CD14-positive monocyte (primary cell): ENCODE results near the gene MYO5B. TPM values are rescaled to one million over a fixed set of nuclear protein-coding genes. Genes with fewer than 3 reads are reported as not detected.

Experiments used
- DNase-seq, 3 donors: peaks; one replicate each; pipeline ENCODE4 v3.0.0-alpha.2; 2011 to 2022
- H2AFZ ChIP-seq: 2 replicates; pipeline ENCODE4 v1.6.0; 2012; ENCODE audit warnings: mild to moderate bottlenecking, low read depth, low read length, inconsistent platforms; ENCODE audit not compliant: insufficient read depth, poor library complexity, severe bottlenecking
- H3K27ac ChIP-seq, 2 donors: 1 replicate in 1 of 2; 2 replicates in 1 of 2; pipeline ENCODE4 v1.5.1; 2012 to 2013; ENCODE audit warnings: low read length in 2 of 2, control low read depth in 1 of 2, inconsistent platforms in 1 of 2, low read depth in 1 of 2, mild to moderate bottlenecking in 1 of 2
- H3K27me3 ChIP-seq, 2 donors: one replicate each; pipeline versions ENCODE4 v1.6.0 to v1.6.1; 2011 to 2013; ENCODE audit warnings: low read length in 2 of 2; ENCODE audit not compliant: control insufficient read depth in 2 of 2, insufficient read depth in 2 of 2
- H3K36me3 ChIP-seq, 2 donors: replicated peaks in 1 of 2; 1 replicate in 1 of 2; 2 replicates in 1 of 2; pipeline versions ENCODE4 v1.5.1 to v1.6.1; 2012 to 2013; ENCODE audit warnings: low read length in 2 of 2, control low read depth in 1 of 2, inconsistent platforms in 1 of 2, mild to moderate bottlenecking in 1 of 2; ENCODE audit not compliant: insufficient read depth in 2 of 2, control insufficient read depth in 1 of 2
- H3K4me1 ChIP-seq, 2 donors: 1 replicate in 1 of 2; 2 replicates in 1 of 2; pipeline versions ENCODE4 v1.5.1 to v1.6.1; 2012 to 2013; ENCODE audit warnings: low read length in 2 of 2, control low read depth in 1 of 2, inconsistent platforms in 1 of 2, mild to moderate bottlenecking in 1 of 2, moderate library complexity in 1 of 2; ENCODE audit not compliant: insufficient read depth in 2 of 2, control insufficient read depth in 1 of 2
- H3K4me2 ChIP-seq: replicated peaks from 2 replicates; pipeline ENCODE3; 2012; ENCODE audit warnings: low read length, moderate library complexity, mild to moderate bottlenecking; ENCODE audit not compliant: poor library complexity, severe bottlenecking; ENCODE audit errors: extremely low read depth
- H3K4me3 ChIP-seq, 3 experiments: fragments of 200-600 bp in 1 of 3; sonication (generic) in 1 of 3; replicated peaks in 1 of 3; 1 replicate in 2 of 3; 2 replicates in 1 of 3; pipeline ENCODE4 v1.5.1; 2011 to 2013; ENCODE audit warnings: low read length in 3 of 3, mild to moderate bottlenecking in 3 of 3, control low read depth in 2 of 3, low read depth in 2 of 3, inconsistent platforms in 1 of 3, moderate library complexity in 1 of 3
- H3K79me2 ChIP-seq: 2 replicates; pipeline ENCODE4 v1.6.0; 2012; ENCODE audit warnings: mild to moderate bottlenecking, control low read depth, inconsistent platforms, low read length, moderate library complexity; ENCODE audit not compliant: insufficient read depth
- H3K9ac ChIP-seq: 2 replicates; pipeline ENCODE4 v1.6.0; 2017; ENCODE audit warnings: low read length, mild to moderate bottlenecking; ENCODE audit not compliant: insufficient read depth, poor library complexity, severe bottlenecking
- H3K9me3 ChIP-seq, 2 donors: replicated peaks in 1 of 2; 1 replicate in 1 of 2; 2 replicates in 1 of 2; pipeline versions ENCODE4 v1.5.1 to v1.6.1; 2012 to 2013; ENCODE audit warnings: low read length in 2 of 2, control low read depth in 1 of 2; ENCODE audit not compliant: control insufficient read depth in 1 of 2, insufficient read depth in 1 of 2
- H4K20me1 ChIP-seq: 2 replicates; pipeline ENCODE4 v1.6.0; 2012; ENCODE audit warnings: mild to moderate bottlenecking, low read length, control low read depth, moderate library complexity; ENCODE audit not compliant: insufficient read depth
- H3K27ac Mint-ChIP-seq, 7 donors: one replicate each; pipeline ENCODE4 v1.8.0; 2020; ENCODE audit warnings: mild to moderate bottlenecking in 7 of 7, mixed read lengths in 7 of 7, moderate library complexity in 6 of 7, inconsistent platforms in 2 of 7
- H3K27me3 Mint-ChIP-seq, 3 donors: one replicate each; pipeline ENCODE4 v1.8.0; 2021 to 2022; ENCODE audit warnings: low read depth in 3 of 3, mild to moderate bottlenecking in 3 of 3, mixed read lengths in 3 of 3, moderate library complexity in 3 of 3, inconsistent platforms in 1 of 3
- H3K36me3 Mint-ChIP-seq, 2 donors: one replicate each; pipeline ENCODE4 v1.8.0; 2020; ENCODE audit warnings: mixed read lengths in 2 of 2, inconsistent platforms in 1 of 2, mild to moderate bottlenecking in 1 of 2
- H3K4me1 Mint-ChIP-seq: one replicate; pipeline ENCODE4 v1.8.0; 2020; ENCODE audit warnings: mild to moderate bottlenecking, mixed read lengths
- H3K4me3 Mint-ChIP-seq, 2 donors: one replicate each; pipeline ENCODE4 v1.8.0; 2020; ENCODE audit warnings: mild to moderate bottlenecking in 2 of 2, mixed read lengths in 2 of 2, moderate library complexity in 1 of 2
- H3K9me3 Mint-ChIP-seq, 7 donors: one replicate each; pipeline ENCODE4 v1.8.0; 2020 to 2022; ENCODE audit warnings: mixed read lengths in 7 of 7, mild to moderate bottlenecking in 6 of 7, moderate library complexity in 6 of 7, inconsistent platforms in 2 of 7
- CTCF ChIP-seq: fragments of 200-600 bp; IDR thresholded peaks from one replicate; pipeline ENCODE4 v1.8.0; 2022; ENCODE audit warnings: antibody characterized with exemption, mild to moderate bottlenecking
- WGBS: methylation state at CpG from one replicate; pipeline ENCODE4 v1.1.5; 2013; ENCODE audit warnings: missing lambda C conversion rate; ENCODE audit not compliant: insufficient coverage; 5-methylcytosine and 5-hydroxymethylcytosine counted together
- intact Hi-C, 2 donors: fragments of 100-400 bp; cut with micrococcal nuclease; formaldehyde crosslinking; loops; one replicate each; pipeline versions ENCODE4 v1.15.0 to v1.15.1; 2023
- polyA plus RNA-seq, 3 donors: library from polyadenylated mRNA; depleted of rRNA in 1 of 3; unstranded in 2 of 3; stranded (reverse) in 1 of 3; fragments of 300-500 nt in 2 of 3; fragments of >200 nt in 1 of 3; fragmentation: Illumina TruSeq in 2 of 3; gene quantifications; 1 replicate in 2 of 3; 2 replicates in 1 of 3; pipeline ENCODE4 v1.2.3, GENCODE V29; 2012 to 2021

Gene MYO5B
- polyA plus RNA-seq, 3 donors: 0.04 TPM; not detected in 2

DNA sequence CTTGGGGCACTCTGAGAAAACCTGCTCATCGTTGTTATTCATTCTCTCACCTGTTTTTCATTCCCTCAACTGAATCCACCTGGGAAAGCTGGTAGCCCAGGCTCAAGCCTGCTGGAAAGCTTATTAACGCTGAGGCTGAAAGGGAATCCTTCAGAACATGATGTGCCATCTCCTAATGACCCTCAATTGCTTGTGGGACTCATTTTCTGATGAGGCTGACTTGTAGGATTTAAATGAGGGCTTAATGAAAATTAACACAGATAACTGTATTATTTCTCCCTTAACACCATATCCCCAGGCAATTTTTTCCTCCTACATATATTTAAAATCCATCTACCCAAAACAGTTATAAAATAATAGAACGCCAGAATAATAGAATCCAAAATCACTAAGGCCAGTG, 218.9 kb downstream of the MYO5B start:
- H3K27me3 ChIP-seq: no peaks in the 10 kb centered on the region
- H3K4me2 ChIP-seq: no peak overlapping the region
- H3K79me2 ChIP-seq: no peaks in the 10 kb centered on the region
- H3K9me3 ChIP-seq: no peaks in the 10 kb centered on the region
- H3K9ac ChIP-seq: no peak overlapping the region
- DNase-seq: no peak
- no peak overlapping the region for H3K4me3 ChIP-seq
- H3K36me3 ChIP-seq: no peaks in the 10 kb centered on the region
- no peak overlapping the region for H3K27ac ChIP-seq
- H3K4me1 ChIP-seq: no peaks in the 10 kb centered on the region
- no peak for TF ChIP-seq CTCF
- H2AFZ ChIP-seq: no peak overlapping the region
- Mint-ChIP-seq H3K27ac (no peak overlapping the region), H3K4me3 (no peak overlapping the region), H3K36me3 (no peaks in the 10 kb centered on the region), H3K4me1 (no peaks in the 10 kb centered on the region), H3K9me3 (no peaks in the 10 kb centered on the region), H3K27me3 (peaks cover 0 to 10% (median 2%) of the 10 kb centered on the region in 3 donors)
- WGBS: 90% methylated on average over 2 of the region's 3 CpGs
- intact Hi-C loops: no loop called here
- H4K20me1 ChIP-seq: no peaks in the 10 kb centered on the region

DNA sequence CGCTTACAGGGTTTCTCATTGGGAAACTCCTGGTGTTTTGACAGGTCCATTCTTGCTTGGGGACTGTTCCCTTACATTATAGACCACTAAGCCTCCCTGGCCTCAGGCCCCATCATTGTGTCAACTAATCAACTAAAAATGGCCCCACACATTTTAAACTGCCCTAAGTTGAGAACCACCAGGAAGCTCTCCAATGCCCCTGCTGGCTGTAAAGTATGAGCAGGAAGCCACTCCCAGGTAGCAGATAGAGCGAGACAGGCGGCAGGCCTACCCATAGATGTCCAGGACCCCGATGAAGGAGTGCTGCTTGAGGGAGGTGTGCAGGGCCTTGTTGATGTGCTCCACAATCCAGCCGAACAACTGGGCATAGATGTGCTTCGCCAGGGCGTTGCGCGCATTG, 220.9 kb downstream of the MYO5B start:
- Histone ChIP-seq H3K27ac (no peak overlapping the region), H3K4me2 (no peak overlapping the region), H3K27me3 (no peaks in the 10 kb centered on the region), H3K4me3 (no peak overlapping the region), H3K79me2 (no peaks in the 10 kb centered on the region), H3K9ac (no peak overlapping the region), H3K9me3 (no peaks in the 10 kb centered on the region), H4K20me1 (no peaks in the 10 kb centered on the region), H3K4me1 (no peaks in the 10 kb centered on the region), H3K36me3 (no peaks in the 10 kb centered on the region), H2AFZ (no peak overlapping the region)
- peaks cover 0 to 6% (median 0%) of the 10 kb centered on the region in 3 donors for H3K27me3 Mint-ChIP-seq
- WGBS: 93% methylated on average over 9 of the region's 9 CpGs
- no peak overlapping the region for H3K4me3 Mint-ChIP-seq
- H3K4me1 Mint-ChIP-seq: no peaks in the 10 kb centered on the region
- intact Hi-C loops: no loop called here
- H3K36me3 Mint-ChIP-seq: no peaks in the 10 kb centered on the region
- no peaks in the 10 kb centered on the region for H3K9me3 Mint-ChIP-seq
- no peak overlapping the region for H3K27ac Mint-ChIP-seq
- TF ChIP-seq CTCF: no peak
- DNase-seq: no peak
